ENCODE data around the gene SHOC2. TPM values are rescaled to one million over a fixed set of nuclear protein-coding genes. Genes with fewer than 3 reads are reported as not detected.

Gene SHOC2
- total and polyA plus RNA-seq, 9 of the 15 experiments (the other 6 are each of a cell fraction or from before 2014, with no cell fraction given) = 9.2 to 17.5 (median 14.9) TPM

- H3K9me3 ChIP-seq (replicated peaks; ENCODE audit: control insufficient read depth, insufficient read depth, low read depth, low read length) = no peaks in the 10 kb centered on the region
- BruUV-seq (replicated peaks) = no TSS peak
- intact Hi-C loops (cut with micrococcal nuclease) = loop anchor here (10.0 kb wide), 1 partner anchor 262 kb away; no protein-coding TSS in a partner anchor
- 100% methylated on average over 1 of the region's 1 CpG for WGBS (ENCODE audit: insufficient coverage, low coverage, missing lambda C conversion rate)
- no peak for DNase-seq (ENCODE audit: extremely low read depth in 1 of 4, low spot score in 3 of 4)
- H3K27ac ChIP-seq (ENCODE audit: extremely low read depth, low read depth, low read length) = no peak overlapping the region
- no peak overlapping the region for H3K4me3 ChIP-seq
- H3K4me2 ChIP-seq (ENCODE audit: insufficient read depth, low read length) = no peak overlapping the region
- no peaks in the 10 kb centered on the region for H3K9me1 ChIP-seq (ENCODE audit: control insufficient read depth, insufficient read depth, low read length)
- no peak overlapping the region for H3K9ac ChIP-seq (ENCODE audit: insufficient read depth in 1 of 2, low read depth in 2 of 2, low read length in 2 of 2)
- no peak for FAIRE-seq
- in situ Hi-C loops (cut with MboI) = loop anchor here (25.0 kb wide), 1 partner anchor 264 kb away; no protein-coding TSS in a partner anchor
- peaks cover 35% of the 10 kb centered on the region for H3K79me2 ChIP-seq (ENCODE audit: control insufficient read depth, insufficient read depth, low read length)
- ATAC-seq = no peak
- H3K36me3 ChIP-seq (ENCODE audit: control insufficient read depth, insufficient read depth, low read length) = peaks cover 11% of the 10 kb centered on the region; the same call in 1 of the 3 replicates
- ChIA-PET CTCF (ENCODE audit: low intra/inter-chr PET ratio) (no interaction called here), POLR2A (interaction anchor here (1.4 kb wide), 1 partner anchor 17 kb away, joined by 3 read pairs; no protein-coding TSS in a partner anchor)
- H3K4me1 ChIP-seq (replicated peaks in 1 of 2; ENCODE audit: control insufficient read depth in 2 of 2, insufficient read depth in 2 of 2, low read length in 2 of 2) = peaks cover 0 to 6% of the 10 kb centered on the region in 2 experiments; a peak in 3 of 5 replicates
- no peaks in the 10 kb centered on the region for H4K20me1 ChIP-seq (replicated peaks; ENCODE audit: control insufficient read depth, insufficient read depth, low read length)
- H2AFZ ChIP-seq (ENCODE audit: low read depth, low read length) = no peak overlapping the region
- H3K27me3 ChIP-seq (ENCODE audit: control insufficient read depth in 2 of 2, insufficient read depth in 2 of 2, low read length in 2 of 2) = no peaks in the 10 kb centered on the region
- TF ChIP-seq PKNOX1 (IDR thresholded peaks at IDR 0.05) (no peak), ZNF561 (CRISPR knock-in tag; conservative IDR thresholded peaks at IDR 0.05) (no peak), SNRNP70 (optimal IDR thresholded peaks at IDR 0.05; ENCODE audit: low read depth, low read length) (no peak), DDX20 (tag; IDR thresholded peaks at IDR 0.05; ENCODE audit: low read depth) (no peak), DMBX1 (CRISPR knock-in tag; IDR thresholded peaks at IDR 0.05; ENCODE audit: borderline replicate concordance) (no peak), POLR3G (IDR thresholded peaks at IDR 0.05; ENCODE audit: extremely low read depth, insufficient read length, insufficient replicate concordance) (no peak), ETS2 (tag; IDR thresholded peaks at IDR 0.05; ENCODE audit: borderline replicate concordance, poor library complexity, severe bottlenecking) (no peak), CHD7 (IDR thresholded peaks at IDR 0.05; ENCODE audit: low read depth, low read length) (no peak)
These were observed 42.6 kb upstream of the SHOC2 start for GRCh38 chr10:110876788-110877187.

Data from K562 (cell line).